ENCODE measurements around the gene PNPLA7.
"Not testable (repeated sequence)": the region's sequence is repeated elsewhere in the genome, so short reads cannot be mapped to it uniquely, and the experiment has no call there.

PNPLA7 gene

GRCh38 chr9:137574192-137574591, 24.0 kb upstream of the PNPLA7 start:
- DNase-seq = no peak

- DNase-seq = no peak
Measured at GRCh38 chr9:137570566-137570965, 20.4 kb upstream of the PNPLA7 start.

GRCh38 chr9:137569609-137570203, 19.5 kb upstream of the PNPLA7 start:
- DNase-seq = no peak

- DNase-seq = not testable (repeated sequence)
Measured at GRCh38 chr9:137568445-137568844, 18.2 kb upstream of the PNPLA7 start.

GRCh38 chr9:137564817-137565411, 14.7 kb upstream of the PNPLA7 start:
- no peak for DNase-seq

GRCh38 chr9:137564134-137564533, 13.9 kb upstream of the PNPLA7 start:
- DNase-seq = no peak

GRCh38 chr9:137558127-137558526, 7.9 kb upstream of the PNPLA7 start:
- DNase-seq = no peak

GRCh38 chr9:137556069-137556838, 6.1 kb upstream of the PNPLA7 start:
- DNase-seq = no peak

GRCh38 chr9:137555179-137555578, 5.0 kb upstream of the PNPLA7 start:
- no peak for DNase-seq

- no peak for DNase-seq
Measured at GRCh38 chr9:137554349-137554748, 4.1 kb upstream of the PNPLA7 start.

GRCh38 chr9:137553654-137554053, 3.5 kb upstream of the PNPLA7 start:
- DNase-seq = not testable (repeated sequence)

GRCh38 chr9:137552022-137552768, 2.0 kb upstream of the PNPLA7 start:
- DNase-seq = no peak

GRCh38 chr9:137551264-137552021, 1.2 kb upstream of the PNPLA7 start, which contains the start of gene MRPL41:
TSS of gene MRPL41 (plus strand) at chr9:137551879. CDS start at chr9:137552082, 203 bp downstream.
- peak; percentile 84 for DNase-seq

- DNase-seq = not testable (repeated sequence)
Measured at GRCh38 chr9:137550958-137551263, 709 bp upstream of the PNPLA7 start.

GRCh38 chr9:137547687-137548543, 2.3 kb downstream of the PNPLA7 start:
- DNase-seq = no peak

- DNase-seq = no peak
Measured at GRCh38 chr9:137545123-137545522, 5.1 kb downstream of the PNPLA7 start.

- no peak for DNase-seq
Measured at GRCh38 chr9:137544176-137544760, 5.9 kb downstream of the PNPLA7 start.

GRCh38 chr9:137543237-137543963, 6.8 kb downstream of the PNPLA7 start:
- no peak for DNase-seq

GRCh38 chr9:137542486-137542885, 7.7 kb downstream of the PNPLA7 start:
- DNase-seq = no peak

- no peak for DNase-seq
Measured at GRCh38 chr9:137540536-137540935, 9.7 kb downstream of the PNPLA7 start.

GRCh38 chr9:137538058-137538457, 12.1 kb downstream of the PNPLA7 start:
- DNase-seq = no peak
